ENCODE data around the gene AATK.
"Not testable (repeated sequence)": the region's sequence is repeated elsewhere in the genome, so short reads cannot be mapped to it uniquely, and the experiment has no call there.

The AATK gene

DNA sequence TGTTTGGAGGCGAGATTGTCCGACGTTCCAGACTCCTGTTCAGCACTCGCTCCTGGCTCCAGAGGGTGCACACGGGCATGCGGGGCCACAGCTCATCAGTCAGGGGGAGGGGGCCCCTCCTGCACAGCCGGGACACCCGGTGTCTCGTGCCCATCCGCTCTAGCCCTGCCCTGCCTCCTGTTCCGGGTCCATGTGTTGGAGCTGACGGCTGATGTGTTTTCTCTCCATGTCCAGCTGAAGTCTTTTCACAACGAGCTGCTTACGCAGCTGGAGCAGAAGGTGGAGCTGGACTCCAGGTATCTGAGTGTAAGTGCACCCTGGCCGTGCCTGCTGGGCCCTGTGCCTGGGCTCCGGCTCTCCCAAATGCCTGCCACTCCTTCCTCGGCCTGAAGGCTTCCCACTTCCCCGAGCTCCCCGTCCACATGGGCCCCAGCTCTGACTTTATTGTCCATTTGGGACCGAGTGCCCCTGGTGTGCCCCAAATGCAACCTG is 80.6 kb downstream of the AATK start:
- no peak for DNase-seq

DNA sequence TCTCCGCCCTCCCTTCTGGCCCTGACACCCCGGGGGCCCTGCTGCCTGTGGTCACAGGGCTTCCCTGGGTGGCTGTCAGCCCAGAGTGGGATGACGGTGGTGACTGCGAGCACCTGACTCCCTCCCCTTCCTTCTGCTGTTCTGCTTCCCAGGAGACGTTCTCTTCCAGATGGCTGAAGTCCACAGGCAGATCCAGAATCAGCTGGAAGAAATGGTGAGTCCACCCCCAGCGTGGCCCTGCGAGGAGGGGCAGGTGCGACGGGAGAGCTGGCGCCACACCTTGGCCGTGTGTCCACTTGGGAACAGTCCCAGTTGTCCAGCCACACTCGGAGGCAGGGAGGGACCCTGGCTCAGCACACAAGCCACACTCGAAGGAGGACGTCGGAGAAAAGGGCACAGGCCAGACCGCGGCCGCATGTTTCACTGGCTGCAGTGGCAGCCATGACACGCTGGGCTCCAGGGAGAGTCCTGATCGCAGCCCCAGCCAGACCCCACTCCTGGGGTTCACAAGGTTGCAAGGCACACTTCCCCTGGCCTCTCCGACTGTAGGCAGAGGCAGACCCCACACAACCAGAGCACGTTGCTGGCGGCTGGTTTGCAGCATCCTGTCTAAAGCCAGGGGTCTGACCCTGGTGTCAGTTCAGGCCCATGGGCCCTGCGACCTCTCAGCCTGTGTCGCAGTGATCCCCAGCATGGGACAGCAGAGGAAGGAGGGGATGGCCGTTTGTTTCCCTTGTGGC is 81.2 kb downstream of the AATK start:
- no peak for DNase-seq

DNA sequence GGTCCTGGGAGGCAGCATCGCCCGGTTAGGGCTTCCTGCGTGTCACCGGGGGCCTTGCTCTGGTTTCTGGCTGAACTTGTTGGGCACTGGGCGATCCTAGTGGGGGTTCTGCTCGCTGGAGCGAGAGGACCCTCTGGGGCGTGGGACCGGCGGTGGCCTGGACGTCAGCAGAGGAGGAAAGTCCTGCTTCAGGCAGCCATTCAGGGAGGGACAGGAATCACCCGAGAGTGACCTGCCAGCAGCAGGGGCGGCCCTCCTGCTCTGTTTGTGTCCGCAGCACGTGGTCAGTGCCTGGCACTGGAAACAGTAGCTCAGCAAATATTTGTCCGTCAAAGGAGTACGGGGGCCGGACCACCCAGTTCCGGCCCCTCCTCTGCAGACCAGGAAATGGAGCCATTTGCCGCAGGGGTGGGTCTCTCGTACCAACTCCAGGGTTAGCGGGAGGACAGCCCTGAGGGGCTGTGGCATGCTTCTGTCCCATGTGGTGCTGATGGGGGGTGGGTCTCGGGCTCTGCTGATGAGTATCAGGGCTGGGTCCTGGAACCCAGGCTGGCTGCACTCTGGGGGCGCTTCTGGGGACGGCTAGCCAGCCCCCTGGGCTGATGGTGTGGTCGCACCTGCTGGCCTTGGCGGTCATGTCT is 82.8 kb downstream of the AATK start:
- no peak for DNase-seq

DNA sequence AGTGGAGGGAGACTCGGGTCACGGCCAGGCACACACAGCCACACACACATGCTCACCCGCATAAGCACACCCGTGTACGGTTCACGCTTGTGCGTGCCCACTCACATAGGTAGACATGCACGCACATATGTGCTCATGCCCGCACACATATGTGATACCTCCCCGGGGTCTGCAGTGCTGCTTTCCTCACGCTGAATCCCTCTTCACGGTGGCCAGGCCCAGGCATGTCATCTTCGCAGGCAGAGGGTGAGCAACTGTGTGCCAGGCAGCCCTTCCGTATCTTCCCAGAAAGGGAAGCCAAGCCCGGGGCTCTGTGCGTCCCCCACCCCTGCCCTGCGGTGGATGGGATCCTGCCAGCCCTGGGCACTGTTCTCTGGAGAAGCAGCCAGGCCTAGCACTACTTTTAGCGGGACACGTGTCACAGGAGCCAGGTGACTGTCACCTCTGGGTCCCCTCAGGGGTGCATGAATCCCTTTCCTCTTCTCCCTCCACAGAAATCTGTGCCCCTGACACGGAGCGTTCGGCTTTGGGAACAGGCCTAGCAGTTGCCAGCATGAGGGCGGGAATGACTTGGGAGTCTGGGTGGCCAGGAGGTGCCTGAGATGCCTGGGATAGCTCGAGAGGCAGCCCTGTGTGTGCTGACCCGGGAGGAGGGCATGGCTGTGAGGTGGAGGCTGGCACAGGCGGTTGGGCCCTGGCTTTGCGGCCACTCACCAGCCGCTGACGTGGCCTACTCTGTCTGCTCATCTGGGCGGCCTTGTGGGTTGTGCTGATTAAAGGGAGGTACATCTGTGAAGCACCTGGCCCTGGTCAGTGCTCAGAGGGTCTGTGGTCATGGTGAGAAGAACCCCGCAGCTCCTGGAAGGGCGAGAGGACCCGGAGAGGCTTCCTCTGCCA is 83.6 kb downstream of the AATK start:
- no peak for DNase-seq

DNA sequence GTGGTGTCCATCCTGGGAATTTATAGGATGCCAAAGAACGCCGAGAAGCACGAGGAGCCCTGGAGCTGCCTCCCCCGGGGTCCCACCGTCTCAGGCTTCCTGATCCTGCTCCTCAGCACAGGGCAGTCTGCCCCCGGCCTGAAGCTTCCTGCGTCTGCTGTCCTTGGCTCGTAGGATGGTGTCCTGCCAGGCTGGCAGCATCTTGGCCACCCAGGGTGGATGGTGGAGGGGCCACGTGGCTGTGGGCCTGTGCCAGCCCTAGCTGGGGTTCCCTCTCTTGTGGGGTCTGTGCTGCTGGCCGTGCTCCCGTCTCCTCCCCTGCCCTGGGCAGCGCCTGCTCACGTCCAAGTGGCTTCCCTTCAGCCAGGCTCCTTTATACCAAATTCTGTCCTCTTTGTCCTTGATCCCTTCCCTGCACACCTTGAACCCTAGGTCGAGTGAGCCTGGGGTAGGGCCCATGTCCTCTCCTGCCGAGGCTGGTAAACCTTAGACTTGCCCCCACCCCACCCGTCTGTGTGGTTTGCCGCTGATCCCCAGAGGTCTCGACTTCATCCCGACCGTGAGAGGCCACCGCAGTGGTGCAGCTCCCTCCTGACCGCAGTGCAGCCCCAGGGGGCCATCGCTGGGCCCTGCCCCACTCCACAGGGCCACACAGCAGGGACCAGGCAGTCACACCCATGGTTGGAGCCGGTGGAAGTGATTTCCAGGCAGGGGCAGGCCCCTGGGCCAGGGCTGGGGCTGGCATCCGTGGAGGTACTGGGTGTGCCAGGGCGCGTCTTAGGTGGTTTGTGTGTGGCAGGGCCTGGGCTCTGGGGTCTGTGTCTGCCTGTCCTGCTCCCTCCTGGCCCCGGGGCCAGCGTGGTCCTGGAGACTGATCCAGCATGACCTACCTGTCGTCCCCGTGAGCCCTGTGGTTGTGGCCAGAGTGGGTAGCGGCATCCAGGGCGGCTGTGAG is 84.5 kb downstream of the AATK start:
- DNase-seq: no peak

DNA sequence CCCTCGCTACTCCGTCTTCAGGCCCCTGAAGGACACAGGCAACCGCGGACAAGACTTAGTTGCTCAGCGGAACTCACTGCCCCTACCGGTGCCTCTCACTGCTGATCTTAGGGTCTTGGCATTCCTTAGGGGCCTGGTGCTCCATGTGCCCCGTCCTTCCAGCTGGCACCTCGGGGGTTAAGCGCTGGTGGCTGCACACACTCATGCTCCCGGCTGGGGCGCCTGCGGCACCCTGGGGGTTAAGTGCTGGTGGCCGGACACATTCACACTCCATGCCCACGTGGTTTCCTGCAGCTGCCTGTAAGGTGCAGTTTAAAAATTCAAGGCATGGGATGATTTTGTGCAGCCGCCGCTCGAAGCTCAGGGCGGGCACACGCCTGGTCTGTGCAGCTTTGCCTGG is 86.0 kb downstream of the AATK start:
- no peak for DNase-seq

DNA sequence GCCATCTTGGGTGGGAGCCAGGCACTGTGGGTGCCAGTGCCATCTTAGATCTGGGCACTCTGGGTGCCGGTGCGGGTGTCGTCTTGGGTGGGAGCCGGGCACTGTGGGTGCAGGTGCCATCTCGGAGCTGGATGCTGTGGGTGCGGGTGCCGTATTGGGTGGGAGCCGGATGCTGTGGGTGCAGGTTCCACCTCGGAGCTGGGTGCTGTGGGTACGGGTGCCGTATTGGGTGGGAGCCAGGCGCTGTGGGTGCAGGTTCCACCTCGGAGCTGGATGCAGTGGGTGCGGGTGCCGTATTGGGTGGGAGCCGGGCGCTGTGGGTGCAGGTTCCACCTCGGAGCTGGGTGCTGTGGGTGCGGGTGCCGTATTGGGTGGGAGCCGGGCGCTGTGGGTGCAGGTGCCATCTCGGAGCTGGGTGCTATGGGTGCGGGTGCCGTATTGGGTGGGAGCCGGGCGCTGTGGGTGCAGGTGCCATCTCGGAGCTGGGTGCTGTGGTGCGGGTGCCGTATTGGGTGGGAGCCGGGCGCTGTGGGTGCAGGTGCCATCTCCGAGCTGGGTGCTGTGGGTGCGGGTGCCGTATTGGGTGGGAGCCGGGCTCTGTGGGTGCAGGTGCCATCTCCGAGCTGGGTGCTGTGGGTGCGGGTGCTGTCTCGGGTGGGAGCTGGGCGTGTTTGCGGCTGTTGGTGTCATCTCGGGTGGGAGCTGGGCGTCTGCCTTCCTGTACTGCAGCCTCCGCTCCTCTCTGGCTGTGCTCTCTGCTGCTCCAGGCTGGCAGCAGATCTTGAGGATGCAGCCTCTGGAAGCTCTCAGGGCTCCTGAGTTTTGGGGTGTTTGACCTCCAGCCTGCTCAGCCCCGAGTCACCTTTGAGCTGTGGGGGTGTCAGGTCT is 87.8 kb downstream of the AATK start:
- DNase-seq: not testable (repeated sequence)

DNA sequence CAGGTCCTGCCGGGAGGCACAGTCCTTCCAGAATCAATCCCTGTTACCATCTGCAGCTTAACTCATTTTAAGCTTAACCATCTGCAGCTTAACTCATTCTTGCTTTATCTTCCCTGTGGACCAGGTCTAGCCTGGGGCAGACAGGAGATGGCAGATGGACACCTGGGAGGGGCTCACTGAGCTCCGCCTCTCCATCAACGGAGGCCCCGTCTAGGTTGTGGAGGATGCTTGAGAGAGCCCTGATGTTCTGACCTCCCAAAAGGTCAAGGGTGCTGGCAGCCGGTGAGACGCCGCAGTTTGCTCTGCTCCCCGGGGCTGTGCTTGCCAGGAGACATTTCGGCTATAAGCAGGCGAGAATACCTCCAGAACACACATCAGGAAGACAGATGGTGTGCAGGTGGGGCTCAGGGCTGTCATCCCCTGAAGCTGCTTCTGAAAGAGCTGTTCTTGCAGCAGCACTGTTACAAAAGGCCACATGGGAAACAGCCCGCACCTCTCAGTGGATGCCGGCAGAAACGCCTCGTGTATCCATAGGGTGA is 89.8 kb downstream of the AATK start:
- DNase-seq: no peak

DNA sequence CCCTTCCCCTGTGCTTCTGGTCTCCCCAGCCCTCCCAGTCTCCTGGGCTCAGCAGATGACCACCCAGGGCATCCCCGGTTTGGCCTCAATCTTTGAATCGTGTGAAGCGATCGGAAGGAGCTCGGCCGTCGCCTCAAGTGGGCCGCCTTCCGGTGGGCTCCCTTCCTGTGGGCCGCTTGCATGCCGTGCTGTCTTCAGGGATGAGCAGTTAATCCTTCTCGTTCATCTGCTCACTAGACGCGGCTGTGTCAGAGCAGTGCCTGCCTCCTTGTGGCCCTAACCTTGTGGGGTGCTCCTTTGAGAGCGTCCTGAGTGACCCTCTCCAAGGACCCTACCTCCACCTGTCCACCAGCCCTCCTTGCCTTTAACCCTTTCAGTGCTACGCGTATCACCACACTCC is 90.7 kb downstream of the AATK start:
- no peak for DNase-seq

DNA sequence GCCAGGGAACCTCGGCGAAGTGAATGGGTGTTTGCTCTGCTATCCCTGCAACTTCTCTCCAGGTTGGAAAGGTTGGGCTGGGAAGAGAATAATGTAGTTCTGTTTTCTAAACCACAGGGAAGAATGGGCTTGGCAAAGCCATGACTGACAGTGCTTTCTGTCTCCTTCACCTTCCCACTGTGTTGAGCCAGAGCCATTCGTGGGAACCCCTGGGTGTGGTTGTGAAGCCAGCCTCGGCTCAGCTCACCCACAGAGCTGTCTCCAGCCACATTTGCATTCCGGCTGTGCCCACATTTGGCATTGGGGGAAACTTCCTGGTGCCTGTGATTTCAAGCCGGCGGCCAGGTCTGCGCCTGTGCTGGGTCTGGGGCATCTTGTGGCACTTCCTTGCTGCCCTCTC is 91.1 kb downstream of the AATK start:
- DNase-seq: no peak

DNA sequence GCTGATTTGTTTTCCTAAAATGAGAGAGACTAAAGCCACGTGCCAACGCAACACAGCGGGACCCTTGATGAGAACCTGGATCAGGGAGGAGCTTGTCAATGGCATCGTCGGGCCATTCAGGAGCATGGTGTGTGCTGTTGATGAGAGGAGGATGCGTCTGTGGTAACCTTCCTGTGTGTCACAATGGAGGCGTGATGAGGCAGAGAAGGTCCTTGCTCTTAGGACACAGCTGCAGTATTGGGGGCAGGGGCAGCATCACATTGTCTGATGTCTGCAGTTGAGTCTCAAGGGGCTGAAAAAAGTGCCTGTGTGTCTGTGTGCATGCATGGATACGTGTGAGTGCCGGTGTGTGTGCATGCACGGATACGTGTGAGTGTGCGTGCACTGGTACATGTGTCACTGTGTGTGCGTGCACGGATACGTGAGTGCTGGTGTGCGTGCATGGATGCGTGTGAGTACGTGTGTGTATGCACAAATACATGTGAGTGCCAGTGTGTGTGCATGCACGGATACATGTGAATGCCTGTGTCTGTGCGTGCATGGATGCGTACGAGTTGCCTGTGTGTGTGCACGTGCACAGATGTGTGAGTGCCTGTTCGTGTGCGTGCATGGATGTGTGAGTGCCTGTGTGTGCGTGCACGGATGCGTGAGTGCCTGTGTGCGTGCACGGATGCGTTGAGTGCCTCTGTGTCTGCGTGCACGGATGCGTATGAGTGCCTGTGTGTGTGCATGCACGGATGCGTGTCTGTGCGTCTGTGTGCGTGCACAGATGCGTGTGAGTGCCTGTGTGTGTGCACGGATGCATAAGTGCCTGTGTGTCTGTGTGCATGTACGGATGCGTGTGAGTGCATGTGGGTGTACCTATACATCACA is 91.8 kb downstream of the AATK start:
- no peak for DNase-seq

DNA sequence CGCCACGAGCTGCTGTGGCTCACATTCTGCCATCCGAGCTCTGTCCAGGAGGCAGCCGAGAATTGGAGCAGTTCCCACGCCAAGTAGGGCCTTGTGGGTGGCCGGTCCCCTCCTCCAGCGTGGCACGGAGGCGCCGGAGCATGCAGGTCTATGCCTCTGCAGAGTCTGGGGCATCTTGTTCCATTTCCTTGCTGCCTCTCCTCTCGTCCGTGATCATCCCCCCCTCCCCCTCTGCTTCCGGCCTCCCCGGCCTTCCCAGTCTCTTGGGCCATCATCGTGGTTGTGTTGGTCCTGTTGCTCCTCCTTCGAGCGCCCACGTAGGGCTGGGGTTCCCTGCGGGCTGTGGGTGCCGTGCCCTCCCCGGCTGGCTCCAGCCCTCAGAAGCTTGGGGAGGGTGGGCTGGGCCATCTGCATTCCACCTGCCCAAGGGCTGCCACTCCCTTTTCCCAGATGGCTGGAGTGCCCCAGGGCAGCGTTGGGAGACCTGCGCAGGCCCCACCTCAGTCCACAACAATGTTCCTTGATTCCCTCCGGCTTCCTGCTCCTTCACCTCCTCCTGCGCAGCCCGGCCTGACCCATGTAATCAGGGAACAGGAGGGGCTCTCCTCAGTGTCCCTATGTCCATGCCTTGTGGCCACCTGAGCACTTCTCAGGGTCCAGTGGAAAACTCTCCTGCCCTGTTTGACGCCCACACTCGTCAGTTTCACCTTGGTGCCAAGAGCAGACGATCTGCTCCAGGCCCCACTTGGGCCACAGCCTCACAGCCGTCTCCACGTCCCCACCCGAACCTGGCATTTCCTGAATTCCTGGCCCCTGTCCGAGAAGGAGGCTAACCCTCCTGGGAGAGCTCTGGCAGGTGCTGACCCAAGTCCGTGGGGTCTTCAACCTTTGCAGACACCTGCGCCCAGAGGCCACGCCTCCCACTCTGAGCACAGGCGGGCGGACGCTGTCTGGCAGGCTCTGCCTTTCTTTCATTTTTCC is 94.0 kb downstream of the AATK start:
- DNase-seq: no peak

DNA sequence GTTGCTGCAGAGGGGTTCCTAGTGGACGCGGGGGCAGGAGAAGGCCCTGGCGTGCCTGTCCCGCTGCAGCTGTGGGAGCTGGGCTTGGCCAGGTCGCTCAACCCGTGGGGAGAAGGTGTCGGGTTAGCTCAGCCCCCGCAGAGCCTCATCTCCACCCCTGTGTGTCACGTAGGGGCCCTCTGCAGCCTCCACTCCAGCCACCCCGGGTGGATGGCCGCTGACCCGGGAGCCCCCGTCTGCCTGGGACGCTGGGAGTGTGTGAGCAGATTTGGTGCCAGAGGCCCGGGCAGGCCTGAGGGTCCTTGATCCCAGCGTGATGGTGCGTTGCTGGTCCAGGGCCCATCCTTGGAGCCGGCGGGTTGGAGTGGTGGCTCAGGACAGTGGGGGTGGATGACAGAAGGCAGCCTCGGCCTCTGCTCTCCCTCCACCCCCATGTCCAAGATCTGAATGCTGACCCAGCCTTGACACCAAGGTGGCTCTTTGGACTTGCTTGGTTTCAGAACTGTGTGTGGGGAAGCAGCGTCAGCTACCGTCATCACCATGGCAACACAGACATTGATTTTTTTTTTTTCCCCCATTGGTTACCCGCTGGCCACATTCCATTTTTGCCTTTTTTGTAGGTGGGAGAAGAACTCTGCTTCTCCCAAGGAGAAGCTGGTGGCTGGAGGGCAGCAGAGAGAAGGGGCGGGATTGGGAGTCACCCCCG is 95.3 kb downstream of the AATK start:
- DNase-seq: no peak

DNA sequence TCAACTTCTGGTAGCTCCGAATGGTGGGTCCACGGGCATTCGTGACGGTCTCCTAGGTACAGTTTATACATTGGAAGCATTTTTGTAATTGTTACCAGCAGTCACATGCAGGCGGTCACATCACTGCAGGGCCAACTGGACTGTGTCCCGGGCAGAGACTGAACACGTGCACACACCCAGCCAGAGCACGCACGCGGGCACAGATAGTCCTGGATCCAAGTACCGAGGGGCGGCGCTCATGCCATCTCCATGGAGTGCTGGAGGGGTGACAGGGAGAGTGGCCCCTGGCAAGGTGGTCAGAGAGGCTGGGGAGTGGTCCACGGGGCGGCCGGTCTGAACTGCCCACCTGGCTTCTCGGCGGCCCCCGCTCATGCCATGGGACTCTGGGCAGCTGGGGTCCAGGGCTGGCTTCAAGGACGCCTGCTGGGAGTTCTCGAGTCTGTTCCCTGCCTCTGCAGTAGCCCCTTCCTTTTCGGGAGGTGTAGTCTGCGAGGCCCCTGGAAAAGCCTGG is 96.8 kb downstream of the AATK start:
- no peak for DNase-seq

DNA sequence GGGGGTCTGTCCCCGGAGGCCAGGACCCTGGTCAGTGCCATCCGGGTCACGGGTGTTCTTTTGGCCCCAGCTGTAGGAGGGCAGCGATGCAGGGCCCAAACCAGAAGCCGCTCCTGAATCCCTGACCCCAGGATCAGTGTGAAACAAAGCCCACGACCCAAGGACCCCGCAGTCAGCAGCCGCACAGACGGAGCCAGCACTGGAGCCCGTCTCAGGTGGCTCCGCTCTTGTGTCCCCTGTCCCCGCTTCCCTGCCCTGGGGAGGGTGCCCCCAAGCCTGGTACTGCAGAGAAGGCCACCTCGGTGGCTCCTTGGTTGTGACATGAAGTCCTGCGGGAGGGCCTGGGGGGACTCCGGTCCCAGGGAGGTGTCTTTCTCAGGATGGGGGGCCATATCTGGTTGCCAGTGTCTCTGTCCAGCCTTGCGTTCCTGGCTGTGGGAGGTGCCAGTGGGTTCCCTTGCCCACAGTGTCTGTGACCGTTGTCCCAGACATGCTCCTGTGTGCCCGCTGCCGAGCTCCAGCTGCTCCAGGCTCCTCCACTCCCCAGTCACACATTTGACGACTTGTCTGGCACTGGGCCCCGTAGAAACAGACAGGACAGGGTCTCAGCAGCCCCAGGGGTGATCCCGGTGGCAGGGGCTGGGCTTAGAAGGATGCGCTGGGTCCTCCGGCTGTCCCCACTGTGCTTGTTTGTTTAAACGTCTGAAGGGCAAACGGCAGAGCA is 97.4 kb downstream of the AATK start:
- no peak for DNase-seq

DNA sequence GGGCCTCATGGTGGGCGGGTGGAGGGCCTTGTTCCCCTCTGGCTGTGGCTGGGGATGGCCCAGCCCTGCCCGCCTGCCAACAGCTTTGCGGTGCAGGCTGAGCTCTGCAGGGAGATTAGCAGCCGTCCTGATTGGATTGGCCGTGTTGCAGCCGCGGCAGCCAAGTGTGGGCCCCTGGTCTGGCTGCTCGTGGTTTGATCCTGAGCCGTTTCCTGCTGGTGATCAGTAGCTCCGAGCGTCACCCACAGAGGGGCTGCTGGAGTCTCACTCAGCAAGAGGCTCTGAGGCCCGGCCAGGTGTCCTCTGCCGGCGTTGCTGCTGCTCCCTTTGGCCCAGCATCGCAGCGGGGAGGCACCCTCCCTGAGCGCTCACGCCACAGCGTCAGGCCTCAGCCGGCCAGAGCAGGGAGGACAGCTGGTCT is 98.6 kb downstream of the AATK start:
- DNase-seq: no peak

Data from suppressor macrophage treated with lipopolysaccharide for 1 hour (primary cell).